HepG2 (cell line): Measurements from ENCODE around the gene GFOD1. TPM values are rescaled to one million over a fixed set of nuclear protein-coding genes. Genes with fewer than 3 reads are reported as not detected.

ENCODE experiments used
- ATF7-NPFF ChIP-seq: sonication (generic); formaldehyde crosslinking; IDR thresholded peaks from 2 replicates; pipeline ENCODE4 v1.8.1; 2023; ENCODE audit warnings: mild to moderate bottlenecking, low read depth, missing genetic modification reagents, moderate library complexity
- CBX5 ChIP-seq: sonication (generic); formaldehyde crosslinking; IDR thresholded peaks from 2 replicates; pipeline ENCODE4 v1.4.0; 2020; ENCODE audit warnings: missing genetic modification reagents, borderline replicate concordance
- JUND ChIP-seq: sonication (generic); formaldehyde crosslinking; IDR thresholded peaks from 2 replicates; pipeline ENCODE4 v1.8.0; 2022; ENCODE audit warnings: mild to moderate bottlenecking, missing genetic modification reagents
- KLF11 ChIP-seq: IDR thresholded peaks from 2 replicates; pipeline ENCODE4 v1.6.1; 2016; ENCODE audit warnings: missing compliant biosample characterization
- NFKB2 ChIP-seq: sonication (generic); formaldehyde crosslinking; IDR thresholded peaks from 2 replicates; pipeline ENCODE4 v1.4.0; 2020; ENCODE audit warnings: missing genetic modification reagents, borderline replicate concordance
- NFYB ChIP-seq: sonication (generic); formaldehyde crosslinking; IDR thresholded peaks from 2 replicates; pipeline ENCODE4 v1.4.0; 2020; ENCODE audit warnings: missing genetic modification reagents
- NR2C2 ChIP-seq: sonication (generic); formaldehyde crosslinking; IDR thresholded peaks from 2 replicates; pipeline ENCODE4 v1.4.0; 2020; ENCODE audit warnings: missing genetic modification reagents, mild to moderate bottlenecking, moderate library complexity, borderline replicate concordance
- RBM39 ChIP-seq: fragments of 200-400 bp; formaldehyde crosslinking; IDR thresholded peaks from one replicate; pipeline ENCODE4 v1.6.1; 2018; ENCODE audit warnings: antibody characterized with exemption, mild to moderate bottlenecking, low read depth, low read length; ENCODE audit not compliant: poor library complexity, severe bottlenecking
- SPEN ChIP-seq: sonication (generic); formaldehyde crosslinking; IDR thresholded peaks from 2 replicates; pipeline ENCODE4 v1.5.1; 2020; ENCODE audit warnings: low read depth, mild to moderate bottlenecking, missing genetic modification reagents
- TAF1 ChIP-seq: sonication (generic); formaldehyde crosslinking; IDR thresholded peaks from 2 replicates; pipeline ENCODE4 v1.4.0; 2020; ENCODE audit warnings: missing genetic modification reagents
- ZNF24 ChIP-seq: fragments of 450-650 bp; IDR thresholded peaks from 2 replicates; pipeline ENCODE4 v1.6.1; 2017; ENCODE audit warnings: antibody characterized with exemption, mild to moderate bottlenecking
- ZNF253 ChIP-seq: sonication (generic); formaldehyde crosslinking; IDR thresholded peaks from 2 replicates; pipeline ENCODE4 v1.8.0; 2022; ENCODE audit warnings: mild to moderate bottlenecking, missing genetic modification reagents, borderline replicate concordance
- ZNF446 ChIP-seq: sonication (generic); formaldehyde crosslinking; IDR thresholded peaks from 2 replicates; pipeline ENCODE4 v1.5.0; 2020; ENCODE audit warnings: mild to moderate bottlenecking, missing genetic modification reagents
- ZZZ3 ChIP-seq: sonication (generic); formaldehyde crosslinking; IDR thresholded peaks from 2 replicates; pipeline ENCODE4 v1.4.0; 2020; ENCODE audit warnings: missing genetic modification reagents, mild to moderate bottlenecking, borderline replicate concordance
- polyA plus RNA-seq, 8 experiments: library from polyadenylated mRNA; depleted of rRNA in 3 of 8; stranded (reverse) in 7 of 8; unstranded in 1 of 8; fragments of >200 nt; fragmentation: Illumina TruSeq in 4 of 8; extraction: Trizol in 4 of 8; gene quantifications; 2 replicates each; pipeline versions ENCODE4 v1.2.1 to v1.2.3, GENCODE V29; 2011 to 2016; ENCODE audit warnings: low read depth in 4 of 8, missing spikeins in 1 of 8, mixed read lengths in 1 of 8; ENCODE audit not compliant: insufficient read depth in 1 of 8
- total RNA-seq, 5 experiments: library from RNA; depleted of rRNA; stranded (reverse); fragments of >200 nt; fragmentation: Illumina TruSeq; extraction: Trizol; gene quantifications; 2 replicates each; pipeline ENCODE4 v1.2.3, GENCODE V29; 2016; ENCODE audit warnings: low read depth in 1 of 5
- TF ChIP-seq, protein P1 (sequence below), 2 experiments: sonication (generic) in 1 of 2; formaldehyde crosslinking in 1 of 2; IDR thresholded peaks; 2 replicates each; pipeline versions ENCODE4 v1.6.1 to v1.9.0; 2014 to 2022; ENCODE audit warnings: antibody characterized with exemption in 1 of 2, borderline replicate concordance in 1 of 2, inconsistent platforms in 1 of 2, low read depth in 1 of 2, missing genetic modification reagents in 1 of 2
- TF ChIP-seq, protein P2 (sequence below): sonication (generic); formaldehyde crosslinking; IDR thresholded peaks from 2 replicates; pipeline ENCODE4 v1.4.0; 2020; ENCODE audit warnings: missing genetic modification reagents
- TF ChIP-seq, protein P3 (sequence below), 2 experiments: sonication (generic) in 1 of 2; formaldehyde crosslinking in 1 of 2; IDR thresholded peaks; 2 replicates each; pipeline versions ENCODE4 v1.4.0 to v1.6.1; 2016 to 2020; ENCODE audit warnings: borderline replicate concordance in 1 of 2, low read depth in 1 of 2, mild to moderate bottlenecking in 1 of 2, missing genetic modification reagents in 1 of 2

The GFOD1 gene
- total and polyA plus RNA-seq, 2 of the 13 experiments (the other 11 are each of a cell fraction or from before 2014, with no cell fraction given) = 1.9 to 6.4 TPM

DNA sequence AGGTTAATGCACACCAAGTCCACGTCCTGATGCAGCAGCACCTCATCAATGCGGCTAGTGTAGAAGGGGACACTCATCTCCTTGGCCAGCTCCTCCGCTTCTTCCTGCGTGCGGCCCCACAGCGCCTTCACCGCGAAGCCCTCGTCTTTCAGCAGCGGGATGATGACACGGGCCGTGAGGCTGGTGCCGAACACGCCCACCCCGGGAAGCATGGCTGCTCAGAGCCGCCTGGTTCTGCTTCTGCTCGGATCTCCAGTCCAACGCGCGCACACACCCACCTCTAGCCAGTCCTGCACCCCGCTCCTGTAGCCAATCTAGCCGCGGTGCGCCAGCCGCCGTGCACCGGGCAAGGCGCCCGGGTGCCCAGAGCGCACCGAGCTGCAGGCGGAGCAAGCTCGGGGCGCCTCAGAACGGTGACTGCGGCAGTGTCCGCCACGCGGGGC is 700 bp downstream of the GFOD1 start (continued):
- TF ChIP-seq NFKB2 (CRISPR knock-in tag) (no peak), ZNF253 (CRISPR knock-in tag) (no peak), RBM39 (peak; percentile 54), NR2C2 (peak; percentile 23; the same call in 1 of the 2 replicates), ZZZ3 (CRISPR knock-in tag) (0 out of 2 replicates have a peak, but pooled peaks have one; percentile 49), ATF7-NPFF (CRISPR knock-in tag) (no peak), JUND (no peak), KLF11 (CRISPR knock-in tag) (no peak), ZNF446 (CRISPR knock-in tag) (peak; percentile 44; the same call in 1 of the 2 replicates), ZNF24 (no peak), NFYB (0 out of 2 replicates have a peak, but pooled peaks have one; percentile 15), CBX5 (CRISPR knock-in tag) (0 out of 2 replicates have a peak, but pooled peaks have one; percentile 51), SPEN (no peak), TAF1 (CRISPR knock-in tag) (no peak)
- TF ChIP-seq, protein P1, sequence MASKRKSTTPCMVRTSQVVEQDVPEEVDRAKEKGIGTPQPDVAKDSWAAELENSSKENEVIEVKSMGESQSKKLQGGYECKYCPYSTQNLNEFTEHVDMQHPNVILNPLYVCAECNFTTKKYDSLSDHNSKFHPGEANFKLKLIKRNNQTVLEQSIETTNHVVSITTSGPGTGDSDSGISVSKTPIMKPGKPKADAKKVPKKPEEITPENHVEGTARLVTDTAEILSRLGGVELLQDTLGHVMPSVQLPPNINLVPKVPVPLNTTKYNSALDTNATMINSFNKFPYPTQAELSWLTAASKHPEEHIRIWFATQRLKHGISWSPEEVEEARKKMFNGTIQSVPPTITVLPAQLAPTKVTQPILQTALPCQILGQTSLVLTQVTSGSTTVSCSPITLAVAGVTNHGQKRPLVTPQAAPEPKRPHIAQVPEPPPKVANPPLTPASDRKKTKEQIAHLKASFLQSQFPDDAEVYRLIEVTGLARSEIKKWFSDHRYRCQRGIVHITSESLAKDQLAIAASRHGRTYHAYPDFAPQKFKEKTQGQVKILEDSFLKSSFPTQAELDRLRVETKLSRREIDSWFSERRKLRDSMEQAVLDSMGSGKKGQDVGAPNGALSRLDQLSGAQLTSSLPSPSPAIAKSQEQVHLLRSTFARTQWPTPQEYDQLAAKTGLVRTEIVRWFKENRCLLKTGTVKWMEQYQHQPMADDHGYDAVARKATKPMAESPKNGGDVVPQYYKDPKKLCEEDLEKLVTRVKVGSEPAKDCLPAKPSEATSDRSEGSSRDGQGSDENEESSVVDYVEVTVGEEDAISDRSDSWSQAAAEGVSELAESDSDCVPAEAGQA (IDR thresholded peaks at IDR 0.05; ENCODE audit: low read depth) = no peak
- TF ChIP-seq, protein P1 (CRISPR knock-in tag; IDR thresholded peaks at IDR 0.05; ENCODE audit: borderline replicate concordance) = 0 out of 2 replicates have a peak, but pooled peaks have one; percentile 41
- TF ChIP-seq, protein P2, sequence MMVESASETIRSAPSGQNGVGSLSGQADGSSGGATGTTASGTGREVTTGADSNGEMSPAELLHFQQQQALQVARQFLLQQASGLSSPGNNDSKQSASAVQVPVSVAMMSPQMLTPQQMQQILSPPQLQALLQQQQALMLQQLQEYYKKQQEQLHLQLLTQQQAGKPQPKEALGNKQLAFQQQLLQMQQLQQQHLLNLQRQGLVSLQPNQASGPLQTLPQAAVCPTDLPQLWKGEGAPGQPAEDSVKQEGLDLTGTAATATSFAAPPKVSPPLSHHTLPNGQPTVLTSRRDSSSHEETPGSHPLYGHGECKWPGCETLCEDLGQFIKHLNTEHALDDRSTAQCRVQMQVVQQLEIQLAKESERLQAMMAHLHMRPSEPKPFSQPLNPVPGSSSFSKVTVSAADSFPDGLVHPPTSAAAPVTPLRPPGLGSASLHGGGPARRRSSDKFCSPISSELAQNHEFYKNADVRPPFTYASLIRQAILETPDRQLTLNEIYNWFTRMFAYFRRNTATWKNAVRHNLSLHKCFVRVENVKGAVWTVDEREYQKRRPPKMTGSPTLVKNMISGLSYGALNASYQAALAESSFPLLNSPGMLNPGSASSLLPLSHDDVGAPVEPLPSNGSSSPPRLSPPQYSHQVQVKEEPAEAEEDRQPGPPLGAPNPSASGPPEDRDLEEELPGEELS (CRISPR knock-in tag) = peak; percentile 17; the same call in 1 of the 2 replicates
- TF ChIP-seq, protein P3, sequence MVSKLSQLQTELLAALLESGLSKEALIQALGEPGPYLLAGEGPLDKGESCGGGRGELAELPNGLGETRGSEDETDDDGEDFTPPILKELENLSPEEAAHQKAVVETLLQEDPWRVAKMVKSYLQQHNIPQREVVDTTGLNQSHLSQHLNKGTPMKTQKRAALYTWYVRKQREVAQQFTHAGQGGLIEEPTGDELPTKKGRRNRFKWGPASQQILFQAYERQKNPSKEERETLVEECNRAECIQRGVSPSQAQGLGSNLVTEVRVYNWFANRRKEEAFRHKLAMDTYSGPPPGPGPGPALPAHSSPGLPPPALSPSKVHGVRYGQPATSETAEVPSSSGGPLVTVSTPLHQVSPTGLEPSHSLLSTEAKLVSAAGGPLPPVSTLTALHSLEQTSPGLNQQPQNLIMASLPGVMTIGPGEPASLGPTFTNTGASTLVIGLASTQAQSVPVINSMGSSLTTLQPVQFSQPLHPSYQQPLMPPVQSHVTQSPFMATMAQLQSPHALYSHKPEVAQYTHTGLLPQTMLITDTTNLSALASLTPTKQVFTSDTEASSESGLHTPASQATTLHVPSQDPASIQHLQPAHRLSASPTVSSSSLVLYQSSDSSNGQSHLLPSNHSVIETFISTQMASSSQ (IDR thresholded peaks at IDR 0.05; ENCODE audit: low read depth) = no peak
- TF ChIP-seq, protein P3 (CRISPR knock-in tag; IDR thresholded peaks at IDR 0.05; ENCODE audit: borderline replicate concordance) = no peak
